ENCODE measurements around the gene ATL1.

ATL1 gene

DNA sequence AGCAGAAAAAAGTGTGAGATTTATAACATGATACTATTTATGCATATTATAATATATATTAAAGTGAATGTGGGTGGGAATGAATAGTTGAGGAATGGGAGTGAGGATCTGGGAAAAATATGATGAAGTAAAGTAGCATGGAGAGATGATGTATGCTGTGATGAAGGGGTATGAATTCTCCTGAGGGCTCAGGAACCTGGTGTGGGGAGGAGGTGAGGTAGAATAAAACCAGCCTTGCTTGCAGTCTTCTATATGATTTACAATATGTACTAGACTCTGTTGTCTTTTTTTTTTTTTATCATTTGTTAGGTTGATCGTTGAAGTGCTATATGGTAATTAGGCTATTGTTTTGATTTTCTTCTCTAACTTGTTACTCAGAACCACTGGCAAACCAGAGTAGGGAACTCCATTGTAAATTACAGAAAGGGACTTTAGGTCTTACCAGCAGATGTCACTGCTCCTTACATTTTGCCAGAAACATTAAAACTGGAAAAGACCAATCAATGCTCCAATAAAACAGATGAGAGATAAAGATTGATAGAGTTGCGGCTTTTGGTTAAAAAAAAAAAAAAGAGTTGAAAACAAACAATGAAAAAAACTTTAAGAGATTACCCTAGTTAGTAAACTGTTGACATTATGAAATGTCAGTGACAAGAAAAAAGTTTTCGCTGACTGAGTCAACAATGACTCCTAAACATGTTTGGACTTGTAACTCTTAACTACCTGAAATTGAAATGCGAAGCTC lies 39.9 kb downstream of the ATL1 start (continued):
- TF ChIP-seq ZNF280C (tag by site-specific recombination; IDR thresholded peaks at IDR 0.05) (no peak), ZSCAN30 (tag by site-specific recombination; IDR thresholded peaks at IDR 0.05) (0 out of 2 replicates have a peak, but pooled peaks have one; percentile 19), ZNF202 (tag by site-specific recombination; IDR thresholded peaks at IDR 0.05; ENCODE audit: borderline replicate concordance) (no peak), ZNF121 (tag by site-specific recombination; IDR thresholded peaks at IDR 0.05) (no peak), ZNF24 (tag by site-specific recombination; IDR thresholded peaks at IDR 0.05) (no peak), ZNF555 (tag by site-specific recombination; conservative IDR thresholded peaks at IDR 0.05) (no peak), ZNF777 (tag by site-specific recombination; IDR thresholded peaks at IDR 0.05; ENCODE audit: borderline replicate concordance) (no peak), ZNF558 (tag by site-specific recombination; IDR thresholded peaks at IDR 0.05) (peak; percentile 60; the same call in 1 of the 2 replicates), GLIS1 (tag by site-specific recombination; IDR thresholded peaks at IDR 0.05) (no peak), ZBTB21 (tag by site-specific recombination; IDR thresholded peaks at IDR 0.05) (no peak), ZNF248 (tag by site-specific recombination; IDR thresholded peaks at IDR 0.05) (no peak), ZEB2 (tag by site-specific recombination; IDR thresholded peaks at IDR 0.05) (peak; percentile 78), ZNF580 (tag by site-specific recombination; IDR thresholded peaks at IDR 0.05) (no peak), REPIN1 (tag by site-specific recombination; IDR thresholded peaks at IDR 0.05; ENCODE audit: low read depth) (no peak), ZNF792 (tag by site-specific recombination; IDR thresholded peaks at IDR 0.05) (no peak), ZNF560 (tag by site-specific recombination; IDR thresholded peaks at IDR 0.05; ENCODE audit: borderline replicate concordance) (no peak), SP2 (tag by site-specific recombination; IDR thresholded peaks at IDR 0.05) (peak; percentile 5; the same call in 1 of the 2 replicates), ZBTB1 (tag by site-specific recombination; IDR thresholded peaks at IDR 0.05) (0 out of 2 replicates have a peak, but pooled peaks have one; percentile 78), OVOL3 (tag by site-specific recombination; IDR thresholded peaks at IDR 0.05) (no peak), ZNF571 (tag by site-specific recombination; IDR thresholded peaks at IDR 0.05) (no peak)

DNA sequence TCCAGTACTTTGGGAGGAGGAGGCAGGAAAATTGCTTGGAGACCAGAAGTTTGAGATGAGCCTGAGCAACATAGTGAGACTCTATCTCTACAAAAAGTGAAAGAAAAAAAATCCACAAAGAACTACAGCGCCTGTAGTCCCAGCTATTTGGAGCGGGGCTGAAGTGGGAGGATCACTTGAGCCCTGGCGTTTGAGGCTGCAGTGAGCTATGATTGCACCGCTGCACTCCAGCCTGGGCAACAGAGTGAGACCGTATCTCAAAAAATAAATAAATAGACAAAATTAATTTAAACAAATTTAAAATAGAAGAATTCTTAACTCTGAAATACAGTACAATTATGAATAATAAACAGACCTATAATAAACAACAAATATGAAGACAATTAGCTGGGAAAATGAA lies 40.9 kb downstream of the ATL1 start:
- ChIA-PET POLR2A (no interaction called here), CTCF (interaction anchor here (0.6 to 2.3 kb wide), 16 partner anchors 9 to 940 kb away, joined by 3 to 21 read pairs (median 4); no protein-coding TSS in a partner anchor)
- TF ChIP-seq ZNF664 (tag by site-specific recombination; IDR thresholded peaks at IDR 0.05) (peak; percentile 89), ZNF670 (tag by site-specific recombination; IDR thresholded peaks at IDR 0.05; ENCODE audit: low read depth) (no peak), ZNF121 (tag by site-specific recombination; IDR thresholded peaks at IDR 0.05) (peak; percentile 88), GLIS2 (tag by site-specific recombination; IDR thresholded peaks at IDR 0.05) (no peak)
- TF ChIP-seq, protein P1, sequence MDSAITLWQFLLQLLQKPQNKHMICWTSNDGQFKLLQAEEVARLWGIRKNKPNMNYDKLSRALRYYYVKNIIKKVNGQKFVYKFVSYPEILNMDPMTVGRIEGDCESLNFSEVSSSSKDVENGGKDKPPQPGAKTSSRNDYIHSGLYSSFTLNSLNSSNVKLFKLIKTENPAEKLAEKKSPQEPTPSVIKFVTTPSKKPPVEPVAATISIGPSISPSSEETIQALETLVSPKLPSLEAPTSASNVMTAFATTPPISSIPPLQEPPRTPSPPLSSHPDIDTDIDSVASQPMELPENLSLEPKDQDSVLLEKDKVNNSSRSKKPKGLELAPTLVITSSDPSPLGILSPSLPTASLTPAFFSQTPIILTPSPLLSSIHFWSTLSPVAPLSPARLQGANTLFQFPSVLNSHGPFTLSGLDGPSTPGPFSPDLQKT (IDR thresholded peaks at IDR 0.05; ENCODE audit: borderline replicate concordance, low read depth, low read length) = no peak
- H3K36me3 ChIP-seq (ENCODE audit: control insufficient read depth in 2 of 2, insufficient read depth in 1 of 2, low read length in 2 of 2) = no peaks in the 10 kb centered on the region
- H3K27ac ChIP-seq (ENCODE audit: extremely low read depth, low read depth, low read length) = peak overlapping the region; percentile 50; the same call in 1 of the 2 replicates
- H3K9me3 ChIP-seq (ENCODE audit: control insufficient read depth, insufficient read depth, low read depth, low read length) = no peaks in the 10 kb centered on the region
- peaks cover 6% of the 10 kb centered on the region for H3K4me1 ChIP-seq (ENCODE audit: control insufficient read depth, insufficient read depth, low read length)
- no peak overlapping the region for H3K4me3 ChIP-seq (ENCODE audit: low read depth, low read length)

Data from HEK293 (cell line).